ENCODE measurements around the gene PATJ. TPM values are rescaled to one million over a fixed set of nuclear protein-coding genes. Genes with fewer than 3 reads are reported as not detected.

Gene PATJ
- total RNA-seq, 4 donors from 2014 or later: 54.9 to 187 (median 62.1) TPM

GRCh38 chr1:62082456-62083363 is 340.4 kb downstream of the PATJ start:
- WGBS: 83% methylated on average over 14 of the region's 14 CpGs
- no peak for DNase-seq (ENCODE audit: low spot score in 2 of 2)

GRCh38 chr1:62084310-62084890 is 342.1 kb downstream of the PATJ start:
- Histone ChIP-seq H3K4me3 (no peak overlapping the region), H3K36me3 (peaks cover 34% of the 10 kb centered on the region), H3K4me1 (no peaks in the 10 kb centered on the region), H3K27ac (no peak overlapping the region), H3K27me3 (no peaks in the 10 kb centered on the region), H3K9me3 (no peaks in the 10 kb centered on the region)
- DNase-seq (ENCODE audit: low spot score in 2 of 2): no peak
- TF ChIP-seq POLR2AphosphoS5 (IDR thresholded peaks at IDR 0.05): no peak
- TF ChIP-seq CTCF (IDR thresholded peaks at IDR 0.05): no peak
- no peak for TF ChIP-seq POLR2A (IDR thresholded peaks at IDR 0.05)
- no peak for TF ChIP-seq EP300 (IDR thresholded peaks at IDR 0.05)
- 56% methylated on average over 9 of the region's 9 CpGs for WGBS

More at GRCh38 chr1:62082456-62083363, 340.4 kb downstream of the PATJ start:
- no peaks in the 10 kb centered on the region for H3K4me1 ChIP-seq
- TF ChIP-seq EP300 (IDR thresholded peaks at IDR 0.05) (no peak), CTCF (IDR thresholded peaks at IDR 0.05) (peak; percentile 30 to 88), POLR2AphosphoS5 (IDR thresholded peaks at IDR 0.05) (no peak), POLR2A (IDR thresholded peaks at IDR 0.05) (no peak)
- H3K27me3 ChIP-seq: no peaks in the 10 kb centered on the region
- H3K9me3 ChIP-seq: no peaks in the 10 kb centered on the region
- no peak overlapping the region for H3K4me3 ChIP-seq
- no peak overlapping the region for H3K27ac ChIP-seq
- peaks cover 24% of the 10 kb centered on the region for H3K36me3 ChIP-seq

GRCh38 chr1:62088439-62088838 is 346.2 kb downstream of the PATJ start:
- TF ChIP-seq POLR2A (IDR thresholded peaks at IDR 0.05) (no peak), CTCF (IDR thresholded peaks at IDR 0.05) (no peak), EP300 (IDR thresholded peaks at IDR 0.05) (no peak), POLR2AphosphoS5 (IDR thresholded peaks at IDR 0.05) (no peak)
- no peak overlapping the region for H3K4me3 ChIP-seq
- H3K27me3 ChIP-seq: no peaks in the 10 kb centered on the region
- no peak overlapping the region for H3K27ac ChIP-seq
- no peaks in the 10 kb centered on the region for H3K4me1 ChIP-seq
- no peak for DNase-seq (ENCODE audit: low spot score in 2 of 2)
- H3K36me3 ChIP-seq: peaks cover 24% of the 10 kb centered on the region
- no peaks in the 10 kb centered on the region for H3K9me3 ChIP-seq

GRCh38 chr1:62089570-62089969 is 347.3 kb downstream of the PATJ start:
- Histone ChIP-seq H3K27ac (no peak overlapping the region), H3K4me3 (no peak overlapping the region), H3K9me3 (no peaks in the 10 kb centered on the region), H3K36me3 (peaks cover 24% of the 10 kb centered on the region), H3K27me3 (no peaks in the 10 kb centered on the region), H3K4me1 (no peaks in the 10 kb centered on the region)
- DNase-seq (ENCODE audit: low spot score in 2 of 2): no peak
- no peak for TF ChIP-seq EP300 (IDR thresholded peaks at IDR 0.05)
- no peak for TF ChIP-seq POLR2A (IDR thresholded peaks at IDR 0.05)
- TF ChIP-seq POLR2AphosphoS5 (IDR thresholded peaks at IDR 0.05): no peak
- TF ChIP-seq CTCF (IDR thresholded peaks at IDR 0.05): no peak
- WGBS: 91% methylated on average over 2 of the region's 2 CpGs

GRCh38 chr1:62090016-62090415 is 347.7 kb downstream of the PATJ start:
- no peak overlapping the region for H3K27ac ChIP-seq
- no peak for DNase-seq (ENCODE audit: low spot score in 2 of 2)
- H3K4me3 ChIP-seq: no peak overlapping the region
- H3K27me3 ChIP-seq: no peaks in the 10 kb centered on the region
- H3K4me1 ChIP-seq: no peaks in the 10 kb centered on the region
- no peaks in the 10 kb centered on the region for H3K9me3 ChIP-seq
- peaks cover 20% of the 10 kb centered on the region for H3K36me3 ChIP-seq
- WGBS: 64% methylated on average over 5 of the region's 5 CpGs
- TF ChIP-seq EP300 (IDR thresholded peaks at IDR 0.05) (no peak), POLR2A (IDR thresholded peaks at IDR 0.05) (no peak), POLR2AphosphoS5 (IDR thresholded peaks at IDR 0.05) (no peak), CTCF (IDR thresholded peaks at IDR 0.05) (no peak)
